D341Med (cell line): ENCODE measurements around the gene AFMID.
"Not testable (repeated sequence)": the region's sequence is repeated elsewhere in the genome, so short reads cannot be mapped to it uniquely, and the experiment has no call there.

ENCODE experiments used
- DNase-seq: peaks from one replicate; pipeline ENCODE4 v3.0.0; 2012; ENCODE audit warnings: low spot score

AFMID gene

GRCh38 chr17:78186692-78187595 is at the start of gene AFMID, which contains the start of gene TK1:
Gene AFMID (plus strand): TSS chr17:78187362. CDS start chr17:78187371, 9 bp downstream.
Gene TK1 (minus strand): TSS chr17:78187052. CDS start chr17:78186994, 58 bp downstream.
- peak; percentile 100 for DNase-seq

GRCh38 chr17:78137392-78138203 is 49.6 kb upstream of the AFMID start:
- no peak for DNase-seq

DNA sequence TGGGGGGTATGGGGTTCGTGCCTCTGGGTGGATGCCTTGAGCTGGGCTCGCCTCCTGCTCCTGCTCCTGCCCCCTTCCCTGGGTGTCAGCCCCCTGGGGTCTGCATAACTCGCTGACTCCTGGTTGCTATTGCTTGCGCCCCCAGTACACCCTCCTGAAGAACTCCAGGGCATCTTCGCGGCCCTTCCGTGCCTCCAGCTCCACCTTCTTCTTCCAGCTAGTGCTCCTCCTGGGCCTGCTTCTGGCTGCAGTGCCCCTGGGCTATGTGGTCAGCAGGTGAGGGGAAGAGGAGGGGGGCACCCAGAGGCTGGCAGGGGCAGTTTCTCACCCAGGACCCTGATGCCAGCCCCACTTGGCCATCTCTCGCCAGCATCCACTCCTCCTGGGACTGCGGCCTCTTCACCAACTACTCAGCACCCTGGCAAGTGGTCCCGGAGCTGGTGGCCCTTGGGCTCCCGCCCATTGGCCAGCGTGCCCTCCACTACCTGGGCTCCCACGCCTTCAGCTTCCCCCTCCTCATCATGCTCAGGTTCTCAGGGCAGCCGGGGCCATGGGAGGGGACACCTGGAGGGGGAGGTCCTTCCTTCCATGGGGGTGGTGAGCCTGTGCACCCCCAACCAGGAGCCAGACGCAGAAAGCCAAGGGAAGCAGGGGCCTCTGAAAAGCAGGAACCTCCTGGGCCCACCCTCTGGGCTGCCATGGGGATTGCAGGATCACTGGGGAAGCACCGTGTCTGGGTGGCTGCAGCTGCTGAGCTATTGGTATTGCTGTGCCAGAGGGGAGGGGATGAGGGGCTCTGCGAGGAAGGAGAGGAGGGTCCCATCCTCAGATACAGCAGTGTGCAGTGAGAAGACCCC is 48.7 kb upstream of the AFMID start:
- DNase-seq, result no peak

DNA sequence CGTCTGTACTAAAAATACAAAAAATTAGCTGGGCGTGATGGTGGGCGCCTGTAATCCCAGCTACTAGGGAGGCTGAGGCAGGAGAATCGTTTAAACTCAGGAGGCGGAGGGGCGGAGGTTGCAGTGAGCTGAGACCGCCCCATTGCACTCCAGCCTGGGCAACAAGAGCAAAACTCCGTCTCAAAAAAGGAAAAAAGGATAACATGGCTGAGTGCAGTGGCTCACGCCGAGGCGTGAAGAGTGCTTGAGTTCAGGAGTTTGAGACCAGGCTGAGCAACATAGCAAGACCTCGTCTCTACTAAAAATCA is 47.3 kb upstream of the AFMID start:
- DNase-seq, result not testable (repeated sequence)

DNA sequence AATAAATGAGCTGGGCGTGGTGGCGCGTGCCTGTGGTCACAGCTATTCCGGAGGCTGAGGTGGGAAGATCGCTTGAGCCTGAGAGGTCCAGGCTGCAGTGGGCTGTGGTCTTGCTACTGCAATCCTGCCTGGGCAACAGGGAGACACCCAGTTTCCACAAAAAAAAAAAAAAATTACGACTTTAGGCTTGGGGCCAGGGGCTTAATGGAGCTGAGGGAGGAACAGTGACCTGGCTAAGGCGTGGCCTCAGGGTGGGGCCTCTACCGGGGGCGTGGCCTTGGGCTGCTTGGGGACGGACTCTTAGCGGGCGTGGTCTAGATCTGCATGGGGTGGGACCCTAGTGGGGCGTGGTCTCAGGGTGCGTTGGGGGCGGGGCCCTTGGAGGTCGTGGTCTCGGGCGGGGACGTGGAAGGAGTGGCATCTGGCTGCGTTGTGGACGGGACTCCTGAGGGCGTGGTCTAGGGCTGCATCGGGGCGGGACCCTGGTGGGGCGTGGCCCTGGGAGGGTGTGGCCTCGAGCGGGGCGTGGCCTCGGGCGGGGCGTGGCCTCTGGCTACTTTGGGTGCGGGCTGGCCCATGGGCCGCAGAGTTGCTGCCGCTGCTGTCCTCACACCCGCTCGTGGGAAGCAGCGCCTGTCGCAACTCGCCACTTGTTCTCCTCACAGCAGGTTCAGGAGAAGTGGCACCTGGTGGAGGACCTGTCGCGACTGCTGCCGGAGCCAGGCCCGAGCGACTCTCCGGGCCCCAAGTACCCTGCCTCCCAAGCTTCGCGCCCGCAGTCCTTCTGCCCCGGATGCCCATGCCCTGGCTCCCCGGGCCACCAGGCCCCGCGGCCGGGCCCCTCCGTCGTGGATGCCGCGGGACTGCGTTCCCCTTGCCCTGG is 46.8 kb upstream of the AFMID start:
- DNase-seq, result peak; percentile 99

DNA sequence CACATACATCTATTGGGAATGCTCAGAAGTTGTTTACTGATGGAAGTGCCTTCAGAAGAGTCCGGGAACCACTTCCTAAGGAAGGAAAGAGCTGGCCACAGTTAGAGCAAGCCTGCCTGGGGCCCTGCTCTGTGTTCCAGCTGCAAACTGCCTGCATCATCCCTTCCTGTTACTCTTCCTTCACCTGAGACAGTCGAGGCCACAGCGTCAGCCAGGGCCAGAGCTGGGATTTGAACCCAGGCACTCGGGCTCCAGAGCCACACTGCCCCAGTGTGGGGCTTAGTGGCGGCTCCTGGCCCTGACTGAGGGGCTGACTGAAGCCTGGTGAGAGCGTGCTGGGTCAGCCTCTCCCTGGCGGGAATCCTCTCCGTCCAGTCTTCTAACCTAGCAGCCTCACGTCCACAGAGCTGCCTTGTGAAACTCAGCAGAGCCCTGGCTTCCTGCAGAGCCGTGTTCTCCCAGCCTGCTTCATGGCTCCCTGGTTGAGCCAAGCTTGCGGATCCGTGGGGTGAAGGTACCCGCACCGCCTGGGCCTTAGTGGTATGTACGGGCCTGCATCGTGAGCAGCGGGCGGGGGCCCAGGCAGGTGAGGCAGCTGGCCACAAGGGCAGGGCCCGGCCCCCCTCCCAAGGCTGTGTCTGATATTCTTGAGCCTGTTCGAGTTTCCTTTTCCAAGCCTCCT is 45.6 kb upstream of the AFMID start:
- no peak for DNase-seq

DNA sequence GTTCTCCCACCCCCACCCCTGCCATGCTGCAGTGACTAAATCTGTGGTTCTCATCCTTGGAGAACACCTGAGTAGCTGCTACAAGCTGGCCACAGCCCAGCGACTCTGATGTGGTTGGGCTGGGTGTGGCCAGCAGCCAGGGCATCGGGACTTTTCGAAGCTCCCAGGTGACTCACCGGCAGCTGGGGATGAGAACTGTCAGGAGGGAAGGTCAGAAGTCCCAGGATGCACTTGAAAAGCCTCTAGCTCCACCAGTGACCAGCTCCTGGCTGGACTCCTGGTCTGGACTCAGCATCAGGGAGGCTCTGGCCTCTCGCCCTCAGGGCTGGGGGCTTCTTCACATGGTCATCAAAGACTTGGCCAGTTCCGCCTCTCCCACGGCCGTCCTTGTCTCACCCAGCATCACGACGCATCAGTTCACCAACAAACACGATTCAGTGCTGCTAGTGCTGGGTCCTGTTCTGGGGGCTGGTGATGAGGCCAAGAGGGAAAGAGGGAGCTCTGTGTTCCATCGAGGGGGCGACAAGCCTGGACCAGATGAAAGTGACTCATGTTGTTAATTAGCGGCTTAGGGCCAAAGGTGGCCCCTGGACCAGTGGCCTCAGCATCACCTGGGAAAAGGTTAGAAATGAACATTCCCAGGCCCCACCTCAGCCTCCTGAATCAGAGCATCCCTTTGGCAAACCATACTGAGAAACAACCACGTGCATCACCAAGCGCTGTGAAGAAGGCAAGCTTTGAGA is 44.9 kb upstream of the AFMID start:
- DNase-seq, result no peak

- no peak for DNase-seq
These were observed 43.7 kb upstream of the AFMID start for GRCh38 chr17:78143214-78144146.

DNA sequence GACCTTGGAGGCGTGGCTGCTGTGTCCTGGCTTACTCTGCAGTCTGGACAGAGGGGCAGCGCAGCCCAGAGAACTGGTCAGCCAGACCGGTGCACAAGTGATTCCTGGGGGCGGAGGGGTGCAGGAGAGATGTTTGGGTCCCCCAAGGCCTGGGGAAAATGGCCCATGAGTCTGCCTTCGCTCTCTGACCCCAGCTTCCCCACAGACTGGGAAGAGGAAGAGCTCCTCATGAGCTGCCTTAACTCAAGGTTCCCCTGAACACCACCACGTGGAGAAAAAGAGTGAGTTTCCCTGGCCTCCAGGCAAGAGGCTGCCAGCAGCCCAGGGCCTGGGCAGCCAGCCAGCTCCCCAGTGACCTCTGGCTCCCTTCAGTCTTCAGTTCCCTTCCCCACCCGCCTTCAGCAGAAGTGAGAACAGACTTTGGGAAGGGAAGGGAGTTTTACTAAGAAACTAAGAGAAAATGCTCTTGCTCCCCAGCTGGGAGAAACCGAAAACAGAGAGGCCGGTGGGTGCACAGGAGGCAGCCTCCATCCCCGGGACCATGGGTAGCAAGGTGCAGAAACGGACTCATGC is 42.9 kb upstream of the AFMID start:
- DNase-seq, result no peak

GRCh38 chr17:78144736-78145641 is 42.2 kb upstream of the AFMID start:
- DNase-seq, result no peak

DNA sequence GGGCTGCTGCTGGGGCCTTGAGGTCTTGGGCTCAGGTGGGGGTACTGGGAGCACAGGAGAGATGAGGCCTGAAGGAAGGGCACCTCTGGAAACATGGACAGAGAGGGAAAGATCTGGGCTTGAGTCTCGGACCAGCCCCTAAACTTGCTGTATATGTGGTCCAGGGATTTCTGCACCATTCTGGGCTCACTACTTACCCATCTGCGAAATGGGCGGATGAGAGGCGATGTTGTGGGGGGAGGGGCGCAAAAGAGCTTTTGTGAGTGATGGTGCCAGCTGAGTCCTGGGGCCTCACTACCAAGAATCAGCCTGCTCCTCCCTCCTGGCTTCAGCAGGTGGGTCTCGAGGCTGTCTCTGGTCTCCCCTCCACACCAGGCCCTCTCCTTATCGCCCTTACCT is 40.7 kb upstream of the AFMID start:
- no peak for DNase-seq

- no peak for DNase-seq
These were observed 40.3 kb upstream of the AFMID start for GRCh38 chr17:78146881-78147280.

- no peak for DNase-seq
These were observed 39.7 kb upstream of the AFMID start for GRCh38 chr17:78147315-78147998.

GRCh38 chr17:78148286-78149016 is 38.7 kb upstream of the AFMID start:
- no peak for DNase-seq

- no peak for DNase-seq
These were observed 35.6 kb upstream of the AFMID start for GRCh38 chr17:78151514-78152008.
